ENCODE results near the gene FSTL5. TPM values are rescaled to one million over a fixed set of nuclear protein-coding genes. Genes with fewer than 3 reads are reported as not detected.

Gene FSTL5
- total RNA-seq, 1 experiment from 2014 or later = not detected

GRCh38 chr4:161583549-161583948 lies 580.3 kb downstream of the FSTL5 start:
- DNase-seq (ENCODE audit: low read depth) = no peak

- DNase-seq (ENCODE audit: low read depth) = peak; percentile 17
Measured at GRCh38 chr4:161581262-161582230, 582.3 kb downstream of the FSTL5 start.

GRCh38 chr4:161577579-161578301 lies 586.1 kb downstream of the FSTL5 start:
- peak; percentile 94 for DNase-seq (ENCODE audit: low read depth)

GRCh38 chr4:161573836-161574235 lies 590.0 kb downstream of the FSTL5 start:
- no peak for DNase-seq (ENCODE audit: low read depth)

GRCh38 chr4:161564230-161564834 lies 599.5 kb downstream of the FSTL5 start:
- no peak for DNase-seq (ENCODE audit: low read depth)

GRCh38 chr4:161555689-161556660 lies 607.8 kb downstream of the FSTL5 start:
- peak; percentile 88 for DNase-seq (ENCODE audit: low read depth)

- DNase-seq (ENCODE audit: low read depth) = peak; percentile 92
Measured at GRCh38 chr4:161554372-161554990, 609.3 kb downstream of the FSTL5 start.

GRCh38 chr4:161546902-161547301 lies 616.9 kb downstream of the FSTL5 start:
- DNase-seq (ENCODE audit: low read depth) = peak; percentile 46

- DNase-seq (ENCODE audit: low read depth) = no peak
Measured at GRCh38 chr4:161540265-161540664, 623.5 kb downstream of the FSTL5 start.

- DNase-seq (ENCODE audit: low read depth) = no peak
Measured at GRCh38 chr4:161538941-161539340, 624.9 kb downstream of the FSTL5 start.

- no peak for DNase-seq (ENCODE audit: low read depth)
Measured at GRCh38 chr4:161530710-161531109, 633.1 kb downstream of the FSTL5 start.

- no peak for DNase-seq (ENCODE audit: low read depth)
Measured at GRCh38 chr4:161525121-161525520, 638.7 kb downstream of the FSTL5 start.

- DNase-seq (ENCODE audit: low read depth) = peak; percentile 97
Measured at GRCh38 chr4:161522031-161522430, 641.8 kb downstream of the FSTL5 start.

- DNase-seq (ENCODE audit: low read depth) = no peak
Measured at GRCh38 chr4:161519611-161520010, 644.2 kb downstream of the FSTL5 start.

- DNase-seq (ENCODE audit: low read depth) = no peak
Measured at GRCh38 chr4:161517941-161518340, 645.9 kb downstream of the FSTL5 start.

GRCh38 chr4:161505141-161505540 lies 658.7 kb downstream of the FSTL5 start:
- no peak for DNase-seq (ENCODE audit: low read depth)

- no peak for DNase-seq (ENCODE audit: low read depth)
Measured at GRCh38 chr4:161498155-161498554, 665.6 kb downstream of the FSTL5 start.

GRCh38 chr4:161486461-161486860 lies 677.3 kb downstream of the FSTL5 start:
- no peak for DNase-seq (ENCODE audit: low read depth)

GRCh38 chr4:161466316-161466715 lies 697.5 kb downstream of the FSTL5 start:
- no peak for DNase-seq (ENCODE audit: low read depth)

- DNase-seq (ENCODE audit: low read depth) = no peak
Measured at GRCh38 chr4:161463436-161463835, 700.4 kb downstream of the FSTL5 start.
